NCI-H146 treated with DMSO at 0.1 percent for 48 hours (cell line): ENCODE measurements around the gene IPO9.
"Not testable (repeated sequence)": the region's sequence is repeated elsewhere in the genome, so short reads cannot be mapped to it uniquely, and the experiment has no call there.

Experiments
- DNase-seq: peaks from one replicate; lab custom pipeline; 2025; ENCODE audit not compliant: unreplicated experiment; lab: John Stamatoyannopoulos, UW

The IPO9 gene

GRCh38 chr1:201808633-201808990 lies 20.3 kb upstream of the IPO9 start:
- no peak for DNase-seq

GRCh38 chr1:201809876-201810275 lies 19.1 kb upstream of the IPO9 start:
- DNase-seq = no peak

GRCh38 chr1:201810466-201811216 lies 18.3 kb upstream of the IPO9 start:
- DNase-seq = no peak

GRCh38 chr1:201813226-201813625 lies 15.7 kb upstream of the IPO9 start:
- DNase-seq = no peak

GRCh38 chr1:201816309-201816854 lies 12.6 kb upstream of the IPO9 start:
- no peak for DNase-seq

- DNase-seq = no peak
Measured at GRCh38 chr1:201818971-201819750, 9.8 kb upstream of the IPO9 start.

GRCh38 chr1:201820413-201820812 lies 8.5 kb upstream of the IPO9 start:
- DNase-seq = no peak

- no peak for DNase-seq
Measured at GRCh38 chr1:201825245-201825644, 3.7 kb upstream of the IPO9 start.

GRCh38 chr1:201826830-201827229 lies 2.1 kb upstream of the IPO9 start:
- DNase-seq = no peak

GRCh38 chr1:201827321-201828216 lies 1.4 kb upstream of the IPO9 start:
- no peak for DNase-seq

- no peak for DNase-seq
Measured at GRCh38 chr1:201828217-201828819, 639 bp upstream of the IPO9 start.

GRCh38 chr1:201831371-201831770 lies 2.4 kb downstream of the IPO9 start:
- no peak for DNase-seq

- DNase-seq = no peak
Measured at GRCh38 chr1:201834621-201835020, 5.7 kb downstream of the IPO9 start.

GRCh38 chr1:201838381-201838780 lies 9.4 kb downstream of the IPO9 start:
- no peak for DNase-seq

- DNase-seq = not testable (repeated sequence)
Measured at GRCh38 chr1:201839089-201839488, 10.1 kb downstream of the IPO9 start.

- DNase-seq = no peak
Measured at GRCh38 chr1:201840055-201840454, 11.1 kb downstream of the IPO9 start.

GRCh38 chr1:201840490-201840889 lies 11.5 kb downstream of the IPO9 start:
- no peak for DNase-seq

- DNase-seq = no peak
Measured at GRCh38 chr1:201841265-201841912, 12.4 kb downstream of the IPO9 start.

GRCh38 chr1:201842472-201843027 lies 13.6 kb downstream of the IPO9 start:
- DNase-seq = no peak
